HCT116 (cell line): ENCODE results near the gene VTI1A. TPM values are rescaled to one million over a fixed set of nuclear protein-coding genes. Genes with fewer than 3 reads are reported as not detected.

Experiments used
- ATAC-seq: fragments of 200-7000 bp; cut with Tn5 transposase; 2 replicates; pipeline ENCODE4 v1.9.1; 2020; ENCODE audit warnings: mild to moderate bottlenecking, moderate library complexity
- BruUV-seq: library from RNA; stranded (reverse); fragments of 400-500 nt; replicated peaks from 2 replicates; lab custom pipeline; 2021; lab: Mats Ljungman, UMichigan
- CTCF ChIA-PET: fragments of 300-600 bp; sonication (Branson Sonifier 250); formaldehyde crosslinking; loops from one replicate; lab custom pipeline; 2021; ENCODE audit warnings: antibody characterized with exemption; lab: Charles Lee
- POLR2A ChIA-PET: fragments of 300-600, 350-600 bp; sonication (Branson Sonifier 250); formaldehyde crosslinking; loops from one replicate; lab custom pipeline; 2021; ENCODE audit warnings: antibody characterized with exemption; lab: Charles Lee
- RAD21 ChIA-PET, 2 experiments: fragments of 300-600 bp; sonication (Branson Sonifier 250); formaldehyde crosslinking; loops; one replicate each; lab custom pipeline; 2023; ENCODE audit warnings: low total read pairs in 2 of 2; ENCODE audit not compliant: uncharacterized antibody in 2 of 2, unreplicated experiment in 2 of 2, low non-redundant PET in 1 of 2; lab: Charles Lee
- DNase-seq: peaks from one replicate; pipeline ENCODE4 v3.0.0-alpha.2; 2010; ENCODE audit warnings: low read depth, low spot score
- H2AFZ ChIP-seq: fragments of 200-600 bp; shearing (Covaris generic), sonication (generic); 2 replicates; pipeline ENCODE4 v1.6.1; 2017; ENCODE audit warnings: low read depth, mixed run types, mixed read lengths, antibody characterized with exemption, low read length; ENCODE audit not compliant: poor library complexity, severe bottlenecking
- H3K27ac ChIP-seq: 2 replicates; pipeline ENCODE4 v1.5.1; 2012; ENCODE audit warnings: low read depth, low read length
- H3K27me3 ChIP-seq: fragments of 200-600 bp; sonication (generic); 2 replicates; pipeline ENCODE4 v1.6.1; 2016; ENCODE audit warnings: mixed run types, low read length, mixed read lengths; ENCODE audit not compliant: insufficient read depth
- H3K36me3 ChIP-seq, 2 experiments: fragments of 200-500 bp in 1 of 2; fragments of 200-600 bp in 1 of 2; sonication (Bioruptor generic) in 1 of 2; sonication (generic) in 1 of 2; 2 replicates each; pipeline versions ENCODE4 v1.5.1 to v1.6.1; 2014 to 2016; ENCODE audit warnings: low read length in 2 of 2, inconsistent platforms in 1 of 2, mixed read lengths in 1 of 2, mixed run types in 1 of 2; ENCODE audit not compliant: insufficient read depth in 2 of 2, control insufficient read depth in 1 of 2
- H3K4me1 ChIP-seq, 2 experiments: fragments of 200-600 bp in 1 of 2; sonication (generic) in 1 of 2; 2 replicates each; pipeline versions ENCODE4 v1.5.1 to v1.6.1; 2012 to 2017; ENCODE audit warnings: low read length in 2 of 2, inconsistent platforms in 1 of 2, mild to moderate bottlenecking in 1 of 2, mixed read lengths in 1 of 2, mixed run types in 1 of 2, moderate library complexity in 1 of 2; ENCODE audit not compliant: insufficient read depth in 2 of 2, control insufficient read depth in 1 of 2
- H3K4me2 ChIP-seq: fragments of 200-600 bp; sonication (generic); 2 replicates; pipeline ENCODE4 v1.6.1; 2017; ENCODE audit warnings: mixed run types, low read length, mixed read lengths
- H3K4me3 ChIP-seq, 2 experiments: fragments of 200-600 bp in 1 of 2; sonication (generic) in 1 of 2; replicated peaks in 1 of 2; 2 replicates each; pipeline ENCODE4 v1.5.1; 2011 to 2016; ENCODE audit warnings: low read length in 2 of 2, control low read depth in 1 of 2, low read depth in 1 of 2, mild to moderate bottlenecking in 1 of 2, mixed read lengths in 1 of 2, mixed run types in 1 of 2
- H3K79me2 ChIP-seq: fragments of 200-600 bp; sonication (generic); 2 replicates; pipeline ENCODE4 v1.6.1; 2017; ENCODE audit warnings: mild to moderate bottlenecking, mixed run types, low read length, moderate library complexity, mixed read lengths; ENCODE audit not compliant: insufficient read depth
- H3K9ac ChIP-seq: fragments of 200-600 bp; sonication (generic); 2 replicates; pipeline ENCODE4 v1.6.1; 2016; ENCODE audit warnings: low read length, mixed read lengths
- H3K9me2 ChIP-seq: fragments of 200-600 bp; sonication (generic), shearing (Covaris generic); 2 replicates; pipeline ENCODE4 v1.6.1; 2017; ENCODE audit warnings: mixed run types, mild to moderate bottlenecking, moderate library complexity; ENCODE audit not compliant: insufficient read depth
- H3K9me3 ChIP-seq, 2 experiments: fragments of 200-500 bp in 1 of 2; fragments of 200-600 bp in 1 of 2; sonication (Bioruptor generic) in 1 of 2; sonication (generic) in 1 of 2; 2 replicates each; pipeline ENCODE4 v1.6.1; 2014 to 2017; ENCODE audit warnings: low read length in 2 of 2, mixed read lengths in 2 of 2, inconsistent platforms in 1 of 2, low read depth in 1 of 2, mild to moderate bottlenecking in 1 of 2, mixed run types in 1 of 2, moderate library complexity in 1 of 2; ENCODE audit not compliant: control insufficient read depth in 1 of 2, insufficient read depth in 1 of 2
- H4K20me1 ChIP-seq: fragments of 200-600 bp; sonication (generic), shearing (Covaris generic); 2 replicates; pipeline ENCODE4 v1.6.1; 2017; ENCODE audit warnings: mixed run types, mild to moderate bottlenecking, moderate library complexity; ENCODE audit not compliant: insufficient read depth
- ATF3 ChIP-seq: IDR thresholded peaks from 2 replicates; pipeline ENCODE4 v1.6.1; 2012
- EGR1 ChIP-seq: IDR thresholded peaks from 2 replicates; pipeline ENCODE4 v1.6.1; 2012; ENCODE audit warnings: low read depth
- ELF1 ChIP-seq: IDR thresholded peaks from 2 replicates; pipeline ENCODE4 v1.6.1; 2012; ENCODE audit warnings: low read depth, borderline replicate concordance
- EZH2phosphoT487 ChIP-seq: fragments of 200-600 bp; IDR thresholded peaks from 2 replicates; pipeline ENCODE4 v1.6.1; 2018; ENCODE audit warnings: antibody characterized with exemption, borderline replicate concordance
- REST ChIP-seq: IDR thresholded peaks from 2 replicates; pipeline ENCODE4 v1.6.1; 2012; ENCODE audit warnings: low read depth
- SRF ChIP-seq: IDR thresholded peaks from 2 replicates; pipeline ENCODE4 v1.6.1; 2012; ENCODE audit warnings: low read depth
- intact Hi-C: fragments of 100-400 bp; cut with micrococcal nuclease; formaldehyde crosslinking; loops from 2 replicates; pipeline ENCODE4 v1.10.0; 2022
- total RNA-seq: library from RNA; stranded (reverse); gene quantifications from one replicate; pipeline ENCODE4 v1.2.1, GENCODE V29; 2021; ENCODE audit not compliant: unreplicated experiment

VTI1A gene
- total RNA-seq, 1 experiment from 2014 or later = 80.7 TPM

GRCh38 chr10:112653851-112654250 lies 206.8 kb downstream of the VTI1A start:
- H3K27me3 ChIP-seq = no peaks in the 10 kb centered on the region
- BruUV-seq = no TSS peak
- H3K27ac ChIP-seq = no peak overlapping the region
- no peak for ATAC-seq
- H3K9ac ChIP-seq = no peak overlapping the region
- no peak overlapping the region for H3K4me2 ChIP-seq
- H3K9me2 ChIP-seq = no peaks in the 10 kb centered on the region
- peaks cover 20% of the 10 kb centered on the region; the same call in 1 of the 2 replicates for H3K79me2 ChIP-seq
- DNase-seq = no peak
- H2AFZ ChIP-seq = no peak overlapping the region
- H3K4me1 ChIP-seq = peaks cover 52 to 62% of the 10 kb centered on the region in 2 experiments
- H3K4me3 ChIP-seq = no peak overlapping the region
- H4K20me1 ChIP-seq = no peaks in the 10 kb centered on the region
- H3K36me3 ChIP-seq = no peaks in the 10 kb centered on the region
- no peak for TF ChIP-seq ATF3
- intact Hi-C loops = no loop called here
- CTCF ChIA-PET = no interaction called here
- no peaks in the 10 kb centered on the region for H3K9me3 ChIP-seq
- POLR2A ChIA-PET = no interaction called here
- RAD21 ChIA-PET = no interaction called here

GRCh38 chr10:112654794-112655193 lies 207.8 kb downstream of the VTI1A start:
- H3K9ac ChIP-seq = no peak overlapping the region
- TF ChIP-seq EGR1 = no peak
- TF ChIP-seq ELF1 = no peak
- TF ChIP-seq REST = no peak
- TF ChIP-seq EZH2phosphoT487 = no peak
- no peak for TF ChIP-seq SRF
- TF ChIP-seq, all 23 proteins: peak for 0
- RAD21 ChIA-PET = no interaction called here
- no peaks in the 10 kb centered on the region for H3K27me3 ChIP-seq
- no peak for ATAC-seq
- no peaks in the 10 kb centered on the region for H4K20me1 ChIP-seq
- no TSS peak for BruUV-seq
- intact Hi-C loops = no loop called here
- H2AFZ ChIP-seq = no peak overlapping the region
- no peak for DNase-seq
- H3K36me3 ChIP-seq = no peaks in the 10 kb centered on the region
- H3K27ac ChIP-seq = no peak overlapping the region
- no peak overlapping the region for H3K4me3 ChIP-seq
- CTCF ChIA-PET = no interaction called here
- peak overlapping the region; percentile 1; the same call in 1 of the 2 replicates for H3K4me2 ChIP-seq
- POLR2A ChIA-PET = no interaction called here
- peaks cover 25% of the 10 kb centered on the region; the same call in 1 of the 2 replicates for H3K79me2 ChIP-seq
- peaks cover 60 to 63% of the 10 kb centered on the region in 2 experiments for H3K4me1 ChIP-seq
- no peaks in the 10 kb centered on the region for H3K9me3 ChIP-seq
- no peaks in the 10 kb centered on the region for H3K9me2 ChIP-seq
